ENCODE data around the gene TCAIM. TPM values are rescaled to one million over a fixed set of nuclear protein-coding genes. Genes with fewer than 3 reads are reported as not detected.
A peak's percentile ranks its signal among the peaks of the same experiment; 100 is the strongest.

Gene TCAIM, protein sequence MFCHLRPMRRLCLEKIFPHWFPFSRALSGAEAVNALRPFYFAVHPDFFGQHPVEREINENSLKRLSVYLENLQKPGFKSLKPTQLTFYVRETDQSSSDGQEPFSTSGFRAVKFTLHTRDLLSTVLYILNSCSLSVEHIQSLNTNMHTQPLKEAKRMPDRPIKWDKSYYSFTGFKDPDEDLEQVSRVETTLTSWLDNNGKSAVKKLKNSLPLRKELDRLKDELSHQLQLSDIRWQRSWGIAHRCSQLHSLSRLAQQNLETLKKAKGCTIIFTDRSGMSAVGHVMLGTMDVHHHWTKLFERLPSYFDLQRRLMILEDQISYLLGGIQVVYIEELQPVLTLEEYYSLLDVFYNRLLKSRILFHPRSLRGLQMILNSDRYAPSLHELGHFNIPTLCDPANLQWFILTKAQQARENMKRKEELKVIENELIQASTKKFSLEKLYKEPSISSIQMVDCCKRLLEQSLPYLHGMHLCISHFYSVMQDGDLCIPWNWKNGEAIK
- 6.7 TPM for polyA plus RNA-seq (2012; ENCODE audit: insufficient read length, low read depth)

DNA sequence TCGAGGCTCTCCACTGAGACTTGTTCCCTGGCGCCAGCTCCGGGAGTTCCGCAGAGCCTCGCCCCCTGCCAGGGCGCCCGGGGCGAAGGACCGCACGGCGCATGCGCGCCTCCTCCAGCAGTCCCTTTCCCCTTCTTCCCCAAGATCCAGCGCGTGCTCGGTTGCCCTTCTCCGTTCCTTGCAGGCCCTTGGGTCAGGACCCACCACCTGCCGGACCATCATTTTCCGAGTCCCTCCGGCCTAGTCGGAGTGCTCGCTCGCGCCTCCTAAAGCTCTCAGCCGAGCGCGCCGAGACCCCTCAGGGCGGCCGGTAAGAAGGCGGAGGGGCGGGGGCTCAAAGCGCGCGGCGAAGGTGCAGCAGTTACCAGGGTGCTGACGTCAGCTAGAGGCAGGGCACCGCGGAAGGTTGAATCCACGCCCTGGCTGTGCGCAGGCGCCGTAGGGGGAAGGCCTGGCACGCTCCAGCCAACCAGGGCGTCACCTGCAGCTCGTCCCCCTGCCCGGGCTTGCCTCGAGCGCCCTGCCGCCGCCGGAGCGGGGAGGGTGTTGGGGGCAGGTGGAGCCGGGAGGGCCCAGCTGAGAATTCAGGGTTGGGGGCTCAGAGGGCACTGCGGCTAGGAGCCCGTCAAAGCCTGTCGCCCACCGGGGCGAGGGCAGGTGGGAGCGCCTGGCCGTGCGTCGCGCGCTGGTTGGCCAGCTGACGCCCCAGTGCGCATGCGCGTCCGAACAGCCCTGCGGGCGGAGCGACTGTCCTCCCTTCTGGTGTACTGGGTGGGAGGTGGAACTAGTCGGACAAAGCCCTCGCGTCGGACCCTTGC lies at the start of gene TCAIM:
Gene TCAIM (plus strand): TSS at position 757 of the 818 bp plus-strand sequence. CDS start 16,017 bp downstream, outside the sequence.
- TF ChIP-seq FOXP2 (optimal IDR thresholded peaks at IDR 0.05; ENCODE audit: borderline replicate concordance, extremely low read depth, extremely low read length, insufficient read depth) (peak; percentile 18), SIN3A (IDR thresholded peaks at IDR 0.05; ENCODE audit: borderline replicate concordance, insufficient read depth, low read length) (no peak), POLR2AphosphoS5 (IDR thresholded peaks at IDR 0.05; ENCODE audit: low read depth, low read length) (peak; percentile 88), TAF1 (IDR thresholded peaks at IDR 0.05; ENCODE audit: borderline replicate concordance, insufficient read depth, low read length) (peak; percentile 64; the same call in 1 of the 2 replicates)
- TF ChIP-seq, protein P1, sequence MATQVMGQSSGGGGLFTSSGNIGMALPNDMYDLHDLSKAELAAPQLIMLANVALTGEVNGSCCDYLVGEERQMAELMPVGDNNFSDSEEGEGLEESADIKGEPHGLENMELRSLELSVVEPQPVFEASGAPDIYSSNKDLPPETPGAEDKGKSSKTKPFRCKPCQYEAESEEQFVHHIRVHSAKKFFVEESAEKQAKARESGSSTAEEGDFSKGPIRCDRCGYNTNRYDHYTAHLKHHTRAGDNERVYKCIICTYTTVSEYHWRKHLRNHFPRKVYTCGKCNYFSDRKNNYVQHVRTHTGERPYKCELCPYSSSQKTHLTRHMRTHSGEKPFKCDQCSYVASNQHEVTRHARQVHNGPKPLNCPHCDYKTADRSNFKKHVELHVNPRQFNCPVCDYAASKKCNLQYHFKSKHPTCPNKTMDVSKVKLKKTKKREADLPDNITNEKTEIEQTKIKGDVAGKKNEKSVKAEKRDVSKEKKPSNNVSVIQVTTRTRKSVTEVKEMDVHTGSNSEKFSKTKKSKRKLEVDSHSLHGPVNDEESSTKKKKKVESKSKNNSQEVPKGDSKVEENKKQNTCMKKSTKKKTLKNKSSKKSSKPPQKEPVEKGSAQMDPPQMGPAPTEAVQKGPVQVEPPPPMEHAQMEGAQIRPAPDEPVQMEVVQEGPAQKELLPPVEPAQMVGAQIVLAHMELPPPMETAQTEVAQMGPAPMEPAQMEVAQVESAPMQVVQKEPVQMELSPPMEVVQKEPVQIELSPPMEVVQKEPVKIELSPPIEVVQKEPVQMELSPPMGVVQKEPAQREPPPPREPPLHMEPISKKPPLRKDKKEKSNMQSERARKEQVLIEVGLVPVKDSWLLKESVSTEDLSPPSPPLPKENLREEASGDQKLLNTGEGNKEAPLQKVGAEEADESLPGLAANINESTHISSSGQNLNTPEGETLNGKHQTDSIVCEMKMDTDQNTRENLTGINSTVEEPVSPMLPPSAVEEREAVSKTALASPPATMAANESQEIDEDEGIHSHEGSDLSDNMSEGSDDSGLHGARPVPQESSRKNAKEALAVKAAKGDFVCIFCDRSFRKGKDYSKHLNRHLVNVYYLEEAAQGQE (IDR thresholded peaks at IDR 0.05; ENCODE audit: insufficient read depth in 1 of 2, low read depth in 2 of 2, low read length in 2 of 2): no peak

DNA sequence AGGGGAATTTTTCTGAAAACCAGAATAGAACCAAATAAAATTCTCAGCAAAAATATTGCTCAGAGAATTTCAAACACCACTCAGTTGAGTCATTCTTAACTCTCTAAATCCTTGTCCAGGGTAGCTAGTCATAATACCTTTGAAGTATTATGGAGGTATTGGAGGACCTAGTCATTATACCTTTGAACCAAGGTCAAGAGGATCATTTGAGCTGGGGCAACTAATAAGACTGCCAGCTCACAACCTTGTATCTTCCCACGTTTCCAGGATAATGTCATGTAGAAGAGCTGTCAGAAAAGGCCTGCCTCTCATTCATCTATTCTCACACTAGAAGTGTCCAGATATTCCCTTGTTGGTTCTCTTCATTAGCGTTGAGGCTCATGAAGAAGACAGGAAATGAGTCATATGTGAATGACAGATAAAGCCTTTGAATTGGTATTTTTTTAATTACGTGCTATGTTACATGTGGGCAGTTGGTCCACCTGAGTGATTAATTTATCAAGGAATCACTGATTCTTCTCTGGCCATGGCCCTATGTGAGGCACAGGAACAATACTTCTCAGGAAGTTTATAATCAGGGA lies 48.6 kb upstream of the TCAIM start:
- TF ChIP-seq, protein P1 (IDR thresholded peaks at IDR 0.05; ENCODE audit: insufficient read depth in 1 of 2, low read depth in 2 of 2, low read length in 2 of 2): no peak
- TF ChIP-seq FOXP2 (optimal IDR thresholded peaks at IDR 0.05; ENCODE audit: borderline replicate concordance, extremely low read depth, extremely low read length, insufficient read depth): no peak
- TF ChIP-seq SIN3A (IDR thresholded peaks at IDR 0.05; ENCODE audit: borderline replicate concordance, insufficient read depth, low read length): no peak
- no peak for TF ChIP-seq TAF1 (IDR thresholded peaks at IDR 0.05; ENCODE audit: borderline replicate concordance, insufficient read depth, low read length)
- TF ChIP-seq POLR2AphosphoS5 (IDR thresholded peaks at IDR 0.05; ENCODE audit: low read depth, low read length): no peak

DNA sequence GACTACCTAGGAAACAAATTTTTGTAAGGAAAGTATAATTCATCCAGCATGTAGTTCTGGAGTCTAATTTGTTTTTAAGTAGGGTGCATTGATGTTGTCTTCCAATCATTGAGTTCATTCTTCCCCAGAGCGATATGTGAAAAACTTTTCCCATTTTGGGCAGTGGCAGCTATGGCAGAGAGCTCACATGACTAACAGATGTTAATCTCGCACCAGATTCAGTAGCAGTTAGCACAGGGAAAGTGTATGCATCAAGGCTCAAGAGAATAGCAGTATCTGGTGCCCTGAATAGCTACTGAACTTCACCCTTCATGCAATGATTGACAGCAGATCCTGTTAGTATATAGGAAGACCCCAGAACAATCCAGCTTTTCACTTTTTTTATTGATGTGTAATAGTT lies 46.3 kb upstream of the TCAIM start:
- TF ChIP-seq SIN3A (IDR thresholded peaks at IDR 0.05; ENCODE audit: borderline replicate concordance, insufficient read depth, low read length): no peak
- TF ChIP-seq, protein P1 (IDR thresholded peaks at IDR 0.05; ENCODE audit: insufficient read depth in 1 of 2, low read depth in 2 of 2, low read length in 2 of 2): no peak
- no peak for TF ChIP-seq POLR2AphosphoS5 (IDR thresholded peaks at IDR 0.05; ENCODE audit: low read depth, low read length)
- TF ChIP-seq FOXP2 (optimal IDR thresholded peaks at IDR 0.05; ENCODE audit: borderline replicate concordance, extremely low read depth, extremely low read length, insufficient read depth): no peak
- TF ChIP-seq TAF1 (IDR thresholded peaks at IDR 0.05; ENCODE audit: borderline replicate concordance, insufficient read depth, low read length): no peak

DNA sequence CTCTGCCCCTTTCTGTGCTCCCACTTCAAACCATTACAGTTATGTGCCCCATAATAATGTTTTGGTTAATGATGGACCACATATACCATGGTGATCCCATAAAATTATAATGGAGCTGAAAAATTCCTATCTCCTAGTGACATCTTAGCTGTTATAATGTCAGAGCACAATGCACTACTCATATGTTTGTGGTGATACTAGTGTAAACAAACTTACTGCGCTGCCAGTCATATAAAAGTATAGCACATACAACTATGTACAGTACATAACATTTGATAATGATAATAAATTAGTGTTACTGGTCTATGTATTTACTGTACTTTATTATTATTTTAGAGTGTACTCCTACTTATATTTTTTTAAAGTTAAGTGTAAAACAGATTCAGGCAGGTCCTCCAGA lies 45.6 kb upstream of the TCAIM start:
- TF ChIP-seq FOXP2 (optimal IDR thresholded peaks at IDR 0.05; ENCODE audit: borderline replicate concordance, extremely low read depth, extremely low read length, insufficient read depth) (no peak), POLR2AphosphoS5 (IDR thresholded peaks at IDR 0.05; ENCODE audit: low read depth, low read length) (no peak), SIN3A (IDR thresholded peaks at IDR 0.05; ENCODE audit: borderline replicate concordance, insufficient read depth, low read length) (no peak)
- TF ChIP-seq, protein P1 (IDR thresholded peaks at IDR 0.05; ENCODE audit: insufficient read depth in 1 of 2, low read depth in 2 of 2, low read length in 2 of 2): no peak
